NB4 (cell line): ENCODE results near the gene HLA-E.
A peak's percentile ranks its signal among the peaks of the same experiment; 100 is the strongest.
"Not testable (repeated sequence)": the region's sequence is repeated elsewhere in the genome, so short reads cannot be mapped to it uniquely, and the experiment has no call there.

ENCODE experiments used
- DNase-seq: peaks from one replicate; pipeline ENCODE4 v3.0.0; 2010; ENCODE audit warnings: low read depth
- H3K4me3 ChIP-seq: one replicate; pipeline ENCODE4 v1.5.1; 2011; ENCODE audit warnings: mild to moderate bottlenecking, low read depth, low read length, moderate library complexity
- MYC ChIP-seq: IDR thresholded peaks from 2 replicates; pipeline ENCODE4 v1.6.1; 2011; ENCODE audit warnings: low read depth, low read length
- POLR2A ChIP-seq: IDR thresholded peaks from 2 replicates; pipeline ENCODE4 v1.6.1; 2011; ENCODE audit warnings: mild to moderate bottlenecking; ENCODE audit not compliant: insufficient read length; ENCODE audit errors: extremely low read depth
- TF ChIP-seq, protein P1 (sequence below): IDR thresholded peaks from 2 replicates; pipeline ENCODE4 v1.6.1; 2011; ENCODE audit warnings: low read depth, low read length
- TF ChIP-seq, protein P2 (sequence below): IDR thresholded peaks from one replicate; pipeline ENCODE4 v1.5.1; 2012; ENCODE audit warnings: low read depth, low read length

The HLA-E gene

DNA sequence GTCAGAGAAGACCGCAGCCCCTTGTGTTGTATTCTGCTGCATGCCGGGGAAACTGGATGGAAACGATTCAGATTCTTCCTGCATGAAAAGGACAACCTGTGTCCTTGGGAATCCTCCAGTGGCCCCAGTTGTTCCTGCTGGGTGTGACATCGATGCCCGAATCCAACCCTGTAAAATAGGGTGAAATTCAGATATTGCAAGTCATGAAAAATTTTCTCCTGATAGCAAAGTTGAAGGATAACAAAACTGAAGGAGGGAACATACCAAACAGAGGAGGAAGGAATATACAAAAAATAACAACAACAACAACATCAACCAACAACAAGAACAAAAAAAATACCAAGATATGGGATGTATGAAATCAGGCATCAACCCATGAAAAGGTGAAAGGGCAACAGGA lies 28.3 kb upstream of the HLA-E start:
- TF ChIP-seq POLR2A (no peak), MYC (no peak)
- TF ChIP-seq, protein P1, sequence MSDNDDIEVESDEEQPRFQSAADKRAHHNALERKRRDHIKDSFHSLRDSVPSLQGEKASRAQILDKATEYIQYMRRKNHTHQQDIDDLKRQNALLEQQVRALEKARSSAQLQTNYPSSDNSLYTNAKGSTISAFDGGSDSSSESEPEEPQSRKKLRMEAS, result no peak
- TF ChIP-seq, protein P2, sequence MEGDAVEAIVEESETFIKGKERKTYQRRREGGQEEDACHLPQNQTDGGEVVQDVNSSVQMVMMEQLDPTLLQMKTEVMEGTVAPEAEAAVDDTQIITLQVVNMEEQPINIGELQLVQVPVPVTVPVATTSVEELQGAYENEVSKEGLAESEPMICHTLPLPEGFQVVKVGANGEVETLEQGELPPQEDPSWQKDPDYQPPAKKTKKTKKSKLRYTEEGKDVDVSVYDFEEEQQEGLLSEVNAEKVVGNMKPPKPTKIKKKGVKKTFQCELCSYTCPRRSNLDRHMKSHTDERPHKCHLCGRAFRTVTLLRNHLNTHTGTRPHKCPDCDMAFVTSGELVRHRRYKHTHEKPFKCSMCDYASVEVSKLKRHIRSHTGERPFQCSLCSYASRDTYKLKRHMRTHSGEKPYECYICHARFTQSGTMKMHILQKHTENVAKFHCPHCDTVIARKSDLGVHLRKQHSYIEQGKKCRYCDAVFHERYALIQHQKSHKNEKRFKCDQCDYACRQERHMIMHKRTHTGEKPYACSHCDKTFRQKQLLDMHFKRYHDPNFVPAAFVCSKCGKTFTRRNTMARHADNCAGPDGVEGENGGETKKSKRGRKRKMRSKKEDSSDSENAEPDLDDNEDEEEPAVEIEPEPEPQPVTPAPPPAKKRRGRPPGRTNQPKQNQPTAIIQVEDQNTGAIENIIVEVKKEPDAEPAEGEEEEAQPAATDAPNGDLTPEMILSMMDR, result no peak
- no peak for DNase-seq

DNA sequence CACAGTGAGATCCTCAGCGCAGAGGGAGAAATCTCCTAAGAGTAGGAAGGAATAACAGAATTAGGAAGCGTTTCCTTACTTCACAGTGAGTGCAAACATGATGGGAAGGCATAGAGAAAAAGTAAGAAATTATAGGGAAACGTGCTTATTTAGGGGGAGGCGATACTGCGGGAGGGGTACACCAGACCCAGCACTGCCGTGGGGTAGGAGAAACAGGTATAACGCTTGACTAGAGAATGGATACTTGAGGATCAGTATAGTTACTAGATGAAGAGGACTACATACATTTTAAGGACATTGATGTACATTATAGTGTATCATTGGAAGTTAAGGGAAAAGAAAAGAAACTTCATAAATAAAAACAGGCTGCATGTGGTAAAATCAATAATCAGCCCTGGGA lies 26.8 kb upstream of the HLA-E start:
- TF ChIP-seq MYC (no peak), POLR2A (no peak)
- TF ChIP-seq, protein P2, result no peak
- TF ChIP-seq, protein P1, result no peak
- no peak for DNase-seq
- no peak overlapping the region for H3K4me3 ChIP-seq

More for the DNA sequence above, 28.3 kb upstream of the HLA-E start:
- no peak overlapping the region for H3K4me3 ChIP-seq

DNA sequence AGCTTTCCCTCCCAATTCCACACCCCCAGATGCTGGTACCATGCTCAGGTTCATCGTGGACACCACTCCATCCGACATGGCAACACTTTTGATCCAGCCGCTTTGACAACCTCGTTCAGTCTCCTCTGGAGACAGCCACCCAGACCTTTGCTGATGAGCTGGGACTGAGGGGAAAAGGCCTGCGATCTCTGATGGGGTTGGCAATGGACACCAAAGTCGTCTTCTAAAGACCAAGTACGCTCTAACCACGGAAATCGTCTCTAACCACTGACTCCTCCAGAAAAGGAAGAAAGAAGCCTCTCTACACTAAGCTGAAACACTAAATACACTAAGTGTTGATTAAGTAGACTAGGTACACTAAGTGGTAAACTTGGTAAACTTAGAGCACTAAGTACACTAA lies 26.1 kb upstream of the HLA-E start:
- H3K4me3 ChIP-seq, result no peak overlapping the region
- no peak for TF ChIP-seq POLR2A
- TF ChIP-seq, protein P2, result no peak

DNA sequence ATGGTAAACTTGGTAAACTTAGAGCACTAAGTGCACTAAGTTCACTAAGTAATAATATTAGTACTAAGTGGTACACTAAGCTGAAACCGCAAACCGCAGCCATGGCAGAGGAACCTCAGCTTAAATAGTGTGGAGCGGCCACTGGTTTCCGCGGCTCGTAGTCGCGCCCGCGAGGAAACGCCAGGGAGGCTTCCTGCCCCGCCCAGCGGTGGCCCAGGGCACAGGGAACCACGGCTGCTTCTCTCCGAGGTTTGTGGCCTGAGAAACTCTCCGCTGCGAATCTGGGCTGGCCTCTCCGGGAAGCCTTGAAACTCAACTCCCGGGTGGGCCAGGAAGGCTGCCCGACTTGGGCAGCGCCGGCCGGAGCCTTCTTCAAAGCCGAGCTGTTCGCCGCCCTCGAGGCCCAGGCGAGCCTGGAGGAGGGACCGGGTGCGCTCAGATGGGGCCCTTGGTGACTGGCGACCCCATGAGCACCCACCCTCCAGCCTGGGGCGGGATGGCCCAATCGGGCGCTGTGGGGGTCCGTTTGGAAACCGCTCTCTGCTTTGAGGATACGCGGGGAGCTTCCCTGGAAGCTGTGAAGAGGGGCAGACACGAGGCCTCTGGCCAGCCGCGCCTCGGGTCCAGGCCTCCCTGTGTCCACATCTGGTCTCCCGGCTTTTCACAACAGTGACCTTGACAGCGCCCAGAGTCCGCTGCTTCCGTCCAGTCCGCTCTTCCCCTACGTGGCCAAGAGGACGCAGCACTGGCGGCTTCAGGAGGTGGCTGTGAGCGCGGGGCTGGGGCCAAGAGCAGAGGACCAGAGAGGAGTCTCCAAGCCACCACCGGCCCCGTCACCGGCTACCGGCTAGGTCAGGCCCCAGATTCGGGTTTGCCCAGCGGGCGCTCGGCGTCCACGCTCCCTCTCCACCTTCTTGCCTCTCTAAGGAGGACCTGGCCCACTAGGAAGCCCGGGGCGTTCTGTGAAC lies 25.4 kb upstream of the HLA-E start:
- peak; percentile 92 for DNase-seq
- no peak overlapping the region for H3K4me3 ChIP-seq
- TF ChIP-seq, protein P2, result no peak
- TF ChIP-seq POLR2A (no peak), MYC (peak; percentile 42; the same call in 1 of the 2 replicates)

More for the DNA sequence above, 26.1 kb upstream of the HLA-E start:
- DNase-seq, result peak; percentile 75

DNA sequence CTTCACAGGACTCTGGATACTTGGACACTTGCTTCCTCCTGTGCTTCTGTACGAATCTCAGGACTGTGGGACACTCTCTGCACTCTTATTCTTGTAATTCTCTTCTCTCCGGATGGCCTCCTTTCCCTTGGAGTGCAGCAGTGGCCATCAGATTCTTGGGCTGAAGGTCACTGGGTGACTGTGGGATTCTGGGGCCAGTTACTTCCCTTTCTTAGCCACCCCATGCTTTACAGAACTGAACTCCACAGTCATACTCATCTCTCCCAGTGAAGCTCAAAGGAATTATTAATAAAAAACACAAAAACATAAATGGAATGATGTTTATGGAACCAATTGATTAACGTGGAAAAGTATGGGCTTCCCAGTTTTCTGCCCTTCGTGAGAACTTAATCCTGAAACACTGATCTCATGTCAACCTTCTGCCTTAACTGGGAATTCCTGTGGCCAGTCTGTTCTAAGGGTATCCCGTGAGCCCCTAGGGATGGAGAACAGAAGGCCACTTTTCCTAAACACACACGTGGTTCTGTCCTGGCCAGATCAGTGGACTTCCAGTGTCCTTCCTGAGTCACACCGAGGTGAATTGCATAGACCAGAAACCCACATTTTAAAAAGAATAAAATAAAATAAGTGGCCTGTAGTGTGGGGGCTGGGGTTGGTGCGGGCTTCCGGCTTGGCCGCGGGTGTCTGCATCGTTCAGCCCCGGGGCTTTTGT lies 23.6 kb upstream of the HLA-E start:
- no peak for DNase-seq
- H3K4me3 ChIP-seq, result no peak overlapping the region
- TF ChIP-seq POLR2A (no peak), MYC (no peak)
- TF ChIP-seq, protein P1, result no peak
- TF ChIP-seq, protein P2, result no peak

DNA sequence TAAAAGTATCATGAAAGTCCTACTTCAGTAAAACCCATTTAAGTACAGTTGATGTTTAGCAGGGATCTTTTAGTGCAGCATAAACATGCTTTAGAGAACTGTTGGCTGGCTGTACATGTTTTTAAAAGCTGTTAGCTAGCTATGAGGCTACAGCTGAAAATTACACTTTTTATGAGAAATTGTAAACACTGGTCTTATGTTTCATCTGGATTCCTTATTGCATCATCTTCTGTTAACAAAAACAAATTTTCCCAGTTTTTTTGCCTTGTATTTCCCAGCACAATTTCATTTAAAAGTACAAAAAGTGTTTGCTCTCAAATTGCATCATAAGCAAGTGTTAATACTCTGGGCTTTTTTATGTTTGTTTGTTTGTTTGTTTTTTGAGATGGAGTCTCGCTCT lies 18.3 kb upstream of the HLA-E start:
- no peak overlapping the region for H3K4me3 ChIP-seq
- DNase-seq, result no peak
- TF ChIP-seq, protein P1, result no peak
- TF ChIP-seq MYC (no peak), POLR2A (no peak)
- TF ChIP-seq, protein P2, result no peak

DNA sequence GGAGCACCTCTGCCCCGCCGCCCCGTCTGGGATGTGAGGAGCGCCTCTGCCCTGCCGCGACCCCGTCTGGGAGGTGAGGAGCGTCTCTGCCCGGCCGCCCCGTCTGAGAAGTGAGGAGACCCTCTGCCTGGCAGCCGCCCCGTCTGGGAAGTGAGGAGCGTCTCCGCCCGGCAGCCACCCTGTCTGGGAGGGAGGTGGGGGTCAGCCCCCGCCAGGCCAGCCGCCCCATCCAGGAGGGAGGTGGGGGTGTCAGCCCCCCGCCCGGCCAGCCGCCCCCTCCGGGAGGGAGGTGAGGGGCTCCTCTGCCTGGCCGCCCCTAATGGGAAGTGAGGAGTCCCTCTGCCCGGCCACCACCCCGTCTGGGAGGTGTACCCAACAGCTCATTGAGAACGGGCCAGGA lies 14.2 kb upstream of the HLA-E start:
- not testable (repeated sequence) for DNase-seq, H3K4me3 ChIP-seq
